H9 (cell line): Measurements from ENCODE around the gene KCNH4. TPM values are rescaled to one million over a fixed set of nuclear protein-coding genes. Genes with fewer than 3 reads are reported as not detected.

ENCODE experiments used
- DNase-seq: peaks from one replicate; pipeline ENCODE4 v3.0.0-alpha.2; 2017
- H2AFZ ChIP-seq: one replicate; pipeline ENCODE4 v1.6.1; 2013; ENCODE audit warnings: mild to moderate bottlenecking, low read length, control low read depth, moderate library complexity
- H2AK5ac ChIP-seq: 2 replicates; pipeline ENCODE4 v1.6.1; 2013; ENCODE audit warnings: low read length, control low read depth, mixed read lengths; ENCODE audit not compliant: insufficient read length
- H2BK120ac ChIP-seq: one replicate; pipeline ENCODE4 v1.6.1; 2013; ENCODE audit warnings: low read depth, mild to moderate bottlenecking, low read length, control low read depth, inconsistent platforms; ENCODE audit not compliant: poor library complexity, severe bottlenecking
- H2BK12ac ChIP-seq: 2 replicates; pipeline ENCODE4 v1.6.1; 2013; ENCODE audit warnings: low read length, control low read depth, mixed read lengths, low read depth; ENCODE audit not compliant: insufficient read length
- H2BK15ac ChIP-seq: 2 replicates; pipeline ENCODE4 v1.6.1; 2013; ENCODE audit warnings: low read depth, low read length, control low read depth
- H2BK20ac ChIP-seq: one replicate; pipeline ENCODE4 v1.6.1; 2013; ENCODE audit warnings: low read depth, mild to moderate bottlenecking, low read length, control low read depth, inconsistent platforms; ENCODE audit not compliant: poor library complexity, severe bottlenecking
- H2BK5ac ChIP-seq: 2 replicates; pipeline ENCODE4 v1.6.1; 2013; ENCODE audit warnings: low read length, control low read depth, mixed read lengths; ENCODE audit not compliant: insufficient read length
- H3K14ac ChIP-seq: 2 replicates; pipeline ENCODE4 v1.6.1; 2013; ENCODE audit warnings: low read length, control low read depth; ENCODE audit not compliant: insufficient read depth
- H3K18ac ChIP-seq: 2 replicates; pipeline ENCODE4 v1.6.1; 2013; ENCODE audit warnings: low read depth, mild to moderate bottlenecking, mixed read lengths, low read length, control low read depth; ENCODE audit not compliant: insufficient read length
- H3K23ac ChIP-seq: 2 replicates; pipeline ENCODE4 v1.6.1; 2013; ENCODE audit warnings: low read length, control low read depth, mixed read lengths, low read depth; ENCODE audit not compliant: insufficient read length
- H3K23me2 ChIP-seq: 2 replicates; pipeline ENCODE4 v1.6.1; 2013; ENCODE audit warnings: low read depth, mild to moderate bottlenecking, mixed read lengths, low read length, control low read depth; ENCODE audit not compliant: insufficient read length, poor library complexity, severe bottlenecking
- H3K27ac ChIP-seq: 2 replicates; pipeline ENCODE4 v1.5.1; 2013; ENCODE audit warnings: low read length, control low read depth, mixed read lengths, low read depth; ENCODE audit not compliant: insufficient read length
- H3K27me3 ChIP-seq: 2 replicates; pipeline ENCODE4 v1.6.1; 2013; ENCODE audit warnings: low read length, control low read depth, inconsistent platforms; ENCODE audit not compliant: insufficient read depth
- H3K4ac ChIP-seq: 2 replicates; pipeline ENCODE4 v1.6.1; 2013; ENCODE audit warnings: low read depth, mild to moderate bottlenecking, control low read depth, inconsistent platforms, low read length, moderate library complexity
- H3K4me1 ChIP-seq: 2 replicates; pipeline ENCODE4 v1.6.1; 2013; ENCODE audit warnings: low read length, control low read depth, inconsistent platforms; ENCODE audit not compliant: insufficient read depth
- H3K4me2 ChIP-seq: 2 replicates; pipeline ENCODE4 v1.6.1; 2013; ENCODE audit warnings: low read length, control low read depth, mixed read lengths; ENCODE audit not compliant: insufficient read length, insufficient read depth
- H3K56ac ChIP-seq: 2 replicates; pipeline ENCODE4 v1.6.1; 2013; ENCODE audit warnings: low read depth, mild to moderate bottlenecking, mixed read lengths, low read length, control low read depth; ENCODE audit not compliant: insufficient read length
- H3K79me1 ChIP-seq: 2 replicates; pipeline ENCODE4 v1.6.1; 2013; ENCODE audit warnings: low read depth, mild to moderate bottlenecking, moderate library complexity, low read length, control low read depth, inconsistent platforms; ENCODE audit not compliant: insufficient read depth, poor library complexity, severe bottlenecking
- H3K79me2 ChIP-seq: 2 replicates; pipeline ENCODE4 v1.6.1; 2013; ENCODE audit warnings: low read length, control low read depth, inconsistent platforms; ENCODE audit not compliant: insufficient read depth
- H3K9ac ChIP-seq: 2 replicates; pipeline ENCODE4 v1.6.1; 2013; ENCODE audit warnings: low read length, control low read depth, mixed read lengths; ENCODE audit not compliant: insufficient read length; ENCODE audit errors: extremely low read depth
- H3K9me3 ChIP-seq: one replicate; pipeline ENCODE4 v1.6.1; 2013; ENCODE audit warnings: low read depth, low read length, inconsistent platforms; ENCODE audit not compliant: control insufficient read depth
- H3T11ph ChIP-seq: one replicate; pipeline ENCODE4 v1.6.1; 2013; ENCODE audit warnings: mild to moderate bottlenecking, low read length, control low read depth, inconsistent platforms
- H4K20me1 ChIP-seq: one replicate; pipeline ENCODE4 v1.6.1; 2013; ENCODE audit not compliant: control insufficient read depth, insufficient read length, insufficient read depth
- H4K5ac ChIP-seq: 2 replicates; pipeline ENCODE4 v1.6.1; 2013; ENCODE audit warnings: low read depth, mild to moderate bottlenecking, mixed read lengths, low read length, control low read depth; ENCODE audit not compliant: insufficient read length
- H4K8ac ChIP-seq: replicated peaks from 2 replicates; pipeline ENCODE4 v1.6.1; 2013; ENCODE audit warnings: low read length, control low read depth, mixed read lengths, low read depth; ENCODE audit not compliant: insufficient read length
- H4K91ac ChIP-seq: 2 replicates; pipeline ENCODE4 v1.6.1; 2013; ENCODE audit warnings: low read depth, mild to moderate bottlenecking, moderate library complexity, mixed read lengths, low read length, control low read depth; ENCODE audit not compliant: insufficient read length
- H3K27ac Mint-ChIP-seq, 3 experiments: 2 replicates in 2 of 3; 3 replicates in 1 of 3; pipeline ENCODE4 v1.8.0; 2020 to 2021; ENCODE audit warnings: mixed read lengths in 3 of 3, mild to moderate bottlenecking in 1 of 3, moderate library complexity in 1 of 3
- H3K27me3 Mint-ChIP-seq: 2 replicates; pipeline ENCODE4 v1.8.0; 2021; ENCODE audit warnings: low read depth, mild to moderate bottlenecking, moderate library complexity, mixed read lengths
- H3K36me3 Mint-ChIP-seq, 3 experiments: 2 replicates in 2 of 3; 3 replicates in 1 of 3; pipeline ENCODE4 v1.8.0; 2020 to 2021; ENCODE audit warnings: low read depth in 3 of 3, mixed read lengths in 3 of 3; ENCODE audit not compliant: insufficient read depth in 1 of 3
- H3K4me1 Mint-ChIP-seq, 2 experiments: 2 replicates each; pipeline ENCODE4 v1.8.0; 2020; ENCODE audit warnings: mixed read lengths in 2 of 2
- H3K4me3 Mint-ChIP-seq, 2 experiments: 2 replicates in 1 of 2; 3 replicates in 1 of 2; pipeline ENCODE4 v1.8.0; 2020 to 2021; ENCODE audit warnings: mild to moderate bottlenecking in 2 of 2, mixed read lengths in 2 of 2, moderate library complexity in 1 of 2
- H3K9me3 Mint-ChIP-seq, 2 experiments: 2 replicates in 1 of 2; 3 replicates in 1 of 2; pipeline ENCODE4 v1.8.0; 2020; ENCODE audit warnings: mild to moderate bottlenecking in 2 of 2, mixed read lengths in 2 of 2, moderate library complexity in 1 of 2
- CTCF ChIP-seq: fragments of 200-600 bp; sonication (generic); conservative IDR thresholded peaks from 3 replicates; pipeline ENCODE4 v1.8.0; 2021; ENCODE audit warnings: antibody characterized with exemption, mild to moderate bottlenecking
- WGBS: extraction: QIAGEN DNeasy Blood & Tissue Kit; methylation state at CpG from one replicate; pipeline ENCODE4 v1.1.7; 2013; ENCODE audit warnings: missing lambda C conversion rate, low lambda C conversion rate, mixed read lengths; ENCODE audit not compliant: insufficient read length; ENCODE audit errors: extremely low coverage; 5-methylcytosine and 5-hydroxymethylcytosine counted together
- total RNA-seq: library from RNA; stranded (reverse); gene quantifications from 2 replicates; pipeline ENCODE4 v1.2.1, GENCODE V29; 2021

Gene KCNH4
- total RNA-seq, 1 experiment from 2014 or later: not detected

- Histone ChIP-seq H3K4me1 (peaks cover 5% of the 10 kb centered on the region; the same call in 1 of the 2 replicates), H2BK5ac (no peak overlapping the region), H3K9me3 (no peaks in the 10 kb centered on the region), H2AFZ (no peak overlapping the region), H2BK15ac (no peak overlapping the region), H3K79me2 (peaks cover 2% of the 10 kb centered on the region; the same call in 1 of the 2 replicates), H2BK120ac (no peak overlapping the region), H3K56ac (no peak overlapping the region), H4K91ac (no peak overlapping the region), H3K23ac (no peak overlapping the region), H3K4ac (no peak overlapping the region), H2AK5ac (no peak overlapping the region), H2BK20ac (no peak overlapping the region), H4K8ac (no peak overlapping the region), H3K27ac (peak overlapping the region; percentile 50), H4K20me1 (no peaks in the 10 kb centered on the region), H2BK12ac (no peak overlapping the region), H3K9ac (no peak overlapping the region), H3K23me2 (no peaks in the 10 kb centered on the region), H4K5ac (no peak overlapping the region), H3K79me1 (peaks cover 9% of the 10 kb centered on the region), H3K4me2 (no peak overlapping the region), H3K27me3 (no peaks in the 10 kb centered on the region), H3K14ac (no peak overlapping the region), H3T11ph (no peak overlapping the region), H3K18ac (no peak overlapping the region)
- Mint-ChIP-seq H3K27me3 (no peaks in the 10 kb centered on the region), H3K36me3 (peaks cover 0 to 19% (median 0%) of the 10 kb centered on the region in 3 experiments; a peak in 4 of 7 replicates), H3K4me3 (no peak overlapping the region), H3K9me3 (no peaks in the 10 kb centered on the region), H3K27ac (peak overlapping the region in 2 of 3 experiments; percentile 57 to 90; a peak in 3 of 7 replicates), H3K4me1 (peaks cover 26 to 40% of the 10 kb centered on the region in 2 experiments)
- WGBS: no CpG with 5 or more reads among the region's 3 CpGs
- DNase-seq: no peak
- no peak for TF ChIP-seq CTCF
Measured at GRCh38 chr17:42136654-42137051, 44.3 kb downstream of the KCNH4 start.
